ENCODE data around the gene BRDT.

GRCh38 chr1:92031281-92032110, 82.3 kb downstream of the BRDT start:
- TF ChIP-seq CTCF (IDR thresholded peaks at IDR 0.05; ENCODE audit: low read depth, low read length) (no peak), EZH2phosphoT487 (IDR thresholded peaks at IDR 0.05; ENCODE audit: low read depth) (no peak)
